GM12801 (cell line): ENCODE data around the gene CSMD2.

ENCODE experiments used
- CTCF ChIP-seq: IDR thresholded peaks from one replicate; pipeline ENCODE4 v1.5.1; 2011; ENCODE audit warnings: control low read depth; ENCODE audit not compliant: insufficient read length; ENCODE audit errors: extremely low read depth

CSMD2 gene

DNA sequence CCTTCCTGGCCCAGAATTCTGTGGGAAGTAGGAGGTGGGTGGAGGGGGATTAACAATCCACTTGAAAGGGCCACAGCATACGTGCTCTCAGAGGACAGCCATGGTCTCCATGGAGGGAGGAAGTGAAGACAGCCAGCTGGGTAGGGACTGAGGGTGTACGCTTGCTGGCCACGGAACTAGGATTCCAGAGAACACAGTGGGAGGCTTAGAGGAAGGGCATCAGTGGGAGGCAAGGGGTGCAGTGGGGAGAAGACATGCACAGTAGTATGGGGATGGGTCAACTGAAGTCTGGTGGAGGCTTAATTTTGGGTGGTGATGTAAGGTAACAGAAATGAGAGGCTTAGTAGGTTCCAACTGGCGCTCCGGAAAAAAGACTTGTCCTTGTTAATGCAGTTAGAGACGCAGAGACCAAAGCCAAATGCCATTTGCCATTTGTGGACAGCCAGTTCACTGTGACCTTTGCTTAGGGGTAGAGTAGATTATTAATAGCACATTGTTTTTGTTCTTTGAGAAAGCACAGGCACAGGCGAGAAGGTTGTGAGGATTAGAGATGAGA is 589.6 kb downstream of the CSMD2 start:
- TF ChIP-seq CTCF, result no peak

DNA sequence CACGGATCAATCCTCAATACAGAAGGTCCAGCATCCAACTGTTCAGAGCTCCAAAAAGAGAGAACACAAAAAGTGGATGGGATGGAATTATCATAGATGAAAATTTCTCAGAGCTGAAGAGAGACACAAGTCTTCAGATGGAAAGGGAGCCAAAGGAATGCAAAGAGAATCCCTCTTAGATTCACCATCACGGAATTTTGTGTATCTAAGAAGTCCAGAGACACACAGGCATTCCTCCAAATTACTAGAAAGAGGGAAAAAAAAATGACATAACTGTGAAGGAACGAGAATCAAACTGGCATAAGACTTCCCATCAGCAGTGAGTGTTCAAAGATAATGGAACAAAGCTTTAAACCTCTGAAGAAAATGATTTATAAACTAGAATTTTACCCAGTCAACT is 591.4 kb downstream of the CSMD2 start:
- no peak for TF ChIP-seq CTCF

DNA sequence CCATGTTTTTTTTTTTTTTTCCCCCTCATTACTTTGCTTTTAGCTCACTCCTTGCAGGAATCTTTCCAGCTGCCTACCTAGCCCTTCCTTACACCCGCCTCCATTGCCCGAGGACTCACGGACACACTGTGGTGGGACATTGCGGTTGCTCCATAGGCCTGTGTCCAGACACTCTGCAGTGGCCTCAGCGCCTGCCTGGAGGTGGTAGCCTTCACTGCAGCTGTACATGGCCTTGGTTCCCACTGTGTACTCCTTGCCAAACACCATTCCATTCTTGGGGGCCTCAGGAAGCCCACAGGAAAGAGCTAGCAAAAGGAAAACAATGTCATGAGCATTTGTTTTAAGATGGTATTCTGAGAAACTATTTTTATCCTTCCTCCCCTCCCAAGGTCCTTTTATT is 592.6 kb downstream of the CSMD2 start:
- TF ChIP-seq CTCF, result no peak

DNA sequence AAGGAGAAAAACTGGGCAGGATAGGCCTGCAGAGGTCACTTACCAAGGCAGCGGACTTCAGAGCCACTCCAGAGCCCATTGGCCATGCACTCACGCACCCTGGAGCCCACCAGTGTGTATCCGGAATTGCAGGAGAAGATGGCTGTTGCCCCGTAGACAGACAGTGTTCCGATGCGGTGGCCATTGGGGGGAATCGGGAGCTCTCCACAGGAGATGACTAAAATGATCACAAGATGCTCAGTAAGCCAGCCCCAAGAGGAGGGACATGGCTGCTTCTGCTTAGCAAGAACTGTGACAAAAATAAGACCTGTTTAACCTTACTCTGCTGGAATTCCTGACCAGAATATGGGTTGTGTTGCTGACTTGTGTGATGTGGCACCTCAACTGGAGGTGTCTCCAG is 595.7 kb downstream of the CSMD2 start:
- TF ChIP-seq CTCF, result no peak

DNA sequence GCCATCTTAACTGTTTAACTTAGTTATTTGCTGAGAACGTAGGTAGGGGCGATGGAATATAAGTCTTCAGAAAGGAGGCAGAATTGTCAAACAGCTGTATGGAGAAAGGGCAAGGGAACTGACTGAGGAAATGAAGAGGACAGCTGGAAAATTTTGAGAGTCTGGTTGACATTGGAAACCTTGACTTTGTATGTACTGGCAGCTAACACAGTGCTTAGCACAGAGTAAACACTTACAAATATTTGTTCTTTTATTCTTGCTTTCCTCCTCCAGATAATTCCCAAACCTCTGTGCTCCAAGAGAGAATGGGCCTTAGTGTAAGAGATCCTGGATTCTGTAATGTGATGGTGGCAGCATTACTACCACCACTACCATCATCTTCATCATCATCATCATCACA is 601.3 kb downstream of the CSMD2 start:
- TF ChIP-seq CTCF, result no peak

DNA sequence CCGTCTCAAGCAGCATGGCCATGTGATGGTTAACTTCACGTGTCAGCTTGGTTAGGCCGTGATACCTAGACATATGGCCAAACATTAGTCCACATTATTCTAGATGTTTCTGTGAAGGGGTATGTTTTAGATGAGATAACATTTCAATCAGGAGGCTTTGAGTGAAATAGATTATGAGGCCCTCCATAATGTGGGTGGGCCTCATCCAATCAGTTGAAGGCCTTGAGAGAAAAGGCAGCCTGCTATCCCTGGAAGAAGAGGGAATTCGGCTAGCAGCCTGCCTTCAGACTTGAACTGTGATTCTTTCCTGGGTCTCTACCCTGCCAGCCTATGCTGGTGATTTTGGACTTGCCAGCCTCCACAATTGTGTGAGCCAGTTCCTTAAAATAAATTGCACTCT is 602.5 kb downstream of the CSMD2 start:
- no peak for TF ChIP-seq CTCF

GRCh38 chr1:33561576-33561975 is 603.5 kb downstream of the CSMD2 start:
- TF ChIP-seq CTCF, result no peak

- TF ChIP-seq CTCF, result no peak
These were observed 604.4 kb downstream of the CSMD2 start for GRCh38 chr1:33560680-33561079.
